K562 (cell line): ENCODE measurements around the gene PABPC1L. TPM values are rescaled to one million over a fixed set of nuclear protein-coding genes. Genes with fewer than 3 reads are reported as not detected.
A peak's percentile ranks its signal among the peaks of the same experiment; 100 is the strongest.

Experiments used
- ATAC-seq: fragments of 200-7000 bp; cut with Tn5 transposase; 3 replicates; pipeline ENCODE4 v1.9.1; 2020; ENCODE audit warnings: moderate library complexity
- BruUV-seq: library from RNA; stranded (reverse); fragments of 400-500 nt; replicated peaks from 2 replicates; lab custom pipeline; 2021; lab: Mats Ljungman, UMichigan
- CTCF ChIA-PET: fragments of 300-600 bp; formaldehyde crosslinking; extraction: SDS; loops from one replicate; lab custom pipeline; 2021; ENCODE audit warnings: low intra/inter-chr PET ratio; lab: Yijun Ruan, JAX
- POLR2A ChIA-PET: fragments of 300-600, 350-650 bp; sonication (Branson Sonifier 250); formaldehyde crosslinking; extraction: SDS; loops from one replicate; lab custom pipeline; 2021; ENCODE audit warnings: antibody characterized with exemption, inconsistent platforms; lab: Yijun Ruan, JAX
- DNase-seq, 4 experiments: peaks; one replicate each; pipeline versions ENCODE4 v3.0.0 to v3.0.0-alpha.2; 2011 to 2018; ENCODE audit warnings: low spot score in 3 of 4, mixed read lengths in 3 of 4; ENCODE audit errors: extremely low read depth in 1 of 4
- FAIRE-seq: peaks from 2 replicates; lab custom pipeline; 2011; peaks lifted over from hg19 to GRCh38; lab: Jason Lieb, UNC
- H2AFZ ChIP-seq: 2 replicates; pipeline ENCODE4 v1.6.0; 2011; ENCODE audit warnings: low read depth, low read length, control low read depth, inconsistent platforms
- H3K27ac ChIP-seq: fragments of 200-600 bp; 3 replicates; pipeline ENCODE4 v1.8.0; 2011; ENCODE audit warnings: low read depth, mild to moderate bottlenecking, control low read depth, inconsistent platforms, low read length, moderate library complexity, mixed read lengths; ENCODE audit errors: extremely low read depth
- H3K27me3 ChIP-seq, 2 experiments: fragments of 300-600 bp in 1 of 2; 2 replicates in 1 of 2; 3 replicates in 1 of 2; pipeline versions ENCODE4 v1.6.0 to v1.8.0; 2011; ENCODE audit warnings: inconsistent platforms in 2 of 2, low read length in 2 of 2, mild to moderate bottlenecking in 1 of 2, mixed read lengths in 1 of 2, moderate library complexity in 1 of 2; ENCODE audit not compliant: control insufficient read depth in 2 of 2, insufficient read depth in 2 of 2
- H3K36me3 ChIP-seq: fragments of 300-600 bp; 3 replicates; pipeline ENCODE4 v1.8.0; 2011; ENCODE audit warnings: mild to moderate bottlenecking, low read length, inconsistent platforms; ENCODE audit not compliant: control insufficient read depth, insufficient read depth
- H3K4me1 ChIP-seq, 2 experiments: fragments of 200-600 bp in 1 of 2; replicated peaks in 1 of 2; 2 replicates in 1 of 2; 3 replicates in 1 of 2; pipeline versions ENCODE4 v1.5.1 to v1.8.0; 2011; ENCODE audit warnings: inconsistent platforms in 2 of 2, low read length in 2 of 2, mild to moderate bottlenecking in 1 of 2, mixed read lengths in 1 of 2, moderate library complexity in 1 of 2; ENCODE audit not compliant: control insufficient read depth in 2 of 2, insufficient read depth in 2 of 2
- H3K4me2 ChIP-seq: 2 replicates; pipeline ENCODE4 v1.6.1; 2011; ENCODE audit warnings: low read length, control low read depth, inconsistent platforms, mixed read lengths; ENCODE audit not compliant: insufficient read depth
- H3K4me3 ChIP-seq: fragments of 200-600 bp; sonication (generic), shearing (Covaris generic); 2 replicates; pipeline ENCODE4 v1.5.1; 2016; ENCODE audit warnings: control low read depth, inconsistent platforms
- H3K79me2 ChIP-seq: fragments of 200-600 bp; 3 replicates; pipeline ENCODE4 v1.8.0; 2011; ENCODE audit warnings: low read length, inconsistent platforms; ENCODE audit not compliant: control insufficient read depth, insufficient read depth
- H3K9ac ChIP-seq, 2 experiments: 2 replicates each; pipeline versions ENCODE4 v1.6.0 to v1.6.1; 2011; ENCODE audit warnings: low read depth in 2 of 2, low read length in 2 of 2, control low read depth in 1 of 2, inconsistent platforms in 1 of 2, mild to moderate bottlenecking in 1 of 2, mixed read lengths in 1 of 2; ENCODE audit not compliant: insufficient read depth in 1 of 2
- H3K9me1 ChIP-seq: one replicate; pipeline ENCODE4 v1.6.0; 2011; ENCODE audit warnings: inconsistent platforms, mild to moderate bottlenecking, low read length, moderate library complexity; ENCODE audit not compliant: control insufficient read depth, insufficient read depth
- H3K9me3 ChIP-seq: replicated peaks from 2 replicates; pipeline ENCODE4 v1.5.1; 2011; ENCODE audit warnings: low read depth, low read length, inconsistent platforms; ENCODE audit not compliant: control insufficient read depth, insufficient read depth
- H4K20me1 ChIP-seq: replicated peaks from 2 replicates; pipeline ENCODE4 v1.6.1; 2011; ENCODE audit warnings: low read length, inconsistent platforms, mixed read lengths; ENCODE audit not compliant: control insufficient read depth, insufficient read depth
- ATF2 ChIP-seq: sonication (generic); formaldehyde crosslinking; IDR thresholded peaks from 2 replicates; pipeline ENCODE4 v1.8.1; 2022; ENCODE audit warnings: missing genetic modification reagents
- BCOR ChIP-seq: fragments of 450-650 bp; IDR thresholded peaks from 2 replicates; pipeline ENCODE4 v1.6.1; 2016
- BMI1 ChIP-seq: fragments of 150-350 bp; IDR thresholded peaks from 2 replicates; pipeline ENCODE4 v1.6.1; 2014; ENCODE audit warnings: low read length
- CBFA2T2 ChIP-seq: fragments of 450-650 bp; conservative IDR thresholded peaks from 2 replicates; pipeline ENCODE4 v1.6.1; 2017; ENCODE audit warnings: mild to moderate bottlenecking
- CREM ChIP-seq: IDR thresholded peaks from 2 replicates; pipeline ENCODE4 v1.6.1; 2014; ENCODE audit warnings: antibody characterized with exemption, low read depth
- EP400 ChIP-seq: fragments of 450-650 bp; IDR thresholded peaks from 2 replicates; pipeline ENCODE4 v1.6.1; 2017; ENCODE audit warnings: antibody characterized with exemption, mild to moderate bottlenecking, moderate library complexity
- FOXK2 ChIP-seq, 2 experiments: fragments of 450-650 bp; IDR thresholded peaks in 1 of 2; conservative IDR thresholded peaks in 1 of 2; 2 replicates each; pipeline ENCODE4 v1.6.1; 2016; ENCODE audit warnings: low read depth in 2 of 2, mild to moderate bottlenecking in 1 of 2
- NR4A1 ChIP-seq, 2 experiments: fragments of 250-450 bp in 1 of 2; fragments of 450-650 bp in 1 of 2; sonication (Bioruptor Pico) in 1 of 2; IDR thresholded peaks; 2 replicates each; pipeline versions ENCODE4 v1.4.0 to v1.6.1; 2016 to 2020; ENCODE audit warnings: mild to moderate bottlenecking in 2 of 2, missing compliant biosample characterization in 1 of 2, missing genetic modification characterization in 1 of 2, moderate library complexity in 1 of 2
- POLR2H ChIP-seq: IDR thresholded peaks from 2 replicates; pipeline ENCODE4 v1.6.1; 2016; ENCODE audit warnings: missing genetic modification characterization, low read depth, mild to moderate bottlenecking, control low read depth, missing compliant biosample characterization, moderate library complexity
- RBM25 ChIP-seq: fragments of 200-400 bp; formaldehyde crosslinking; IDR thresholded peaks from 2 replicates; pipeline ENCODE4 v1.6.1; 2018; ENCODE audit warnings: low read length, low read depth, moderate library complexity; ENCODE audit not compliant: severe bottlenecking
- SMAD1 ChIP-seq: fragments of 150-350 bp; IDR thresholded peaks from 2 replicates; pipeline ENCODE4 v1.6.1; 2014; ENCODE audit warnings: low read length, low read depth; ENCODE audit not compliant: partially characterized antibody
- SNIP1 ChIP-seq: fragments of 450-650 bp; IDR thresholded peaks from 2 replicates; pipeline ENCODE4 v1.7.1; 2017; ENCODE audit warnings: low read depth, mild to moderate bottlenecking
- SP2 ChIP-seq: IDR thresholded peaks from 2 replicates; pipeline ENCODE4 v1.6.1; 2011; ENCODE audit warnings: mild to moderate bottlenecking, low read depth, low read length, moderate library complexity; ENCODE audit not compliant: poor library complexity, severe bottlenecking; ENCODE audit errors: extremely low read depth
- TCF15 ChIP-seq: fragments of 250-450 bp; sonication (Bioruptor Pico); IDR thresholded peaks from 2 replicates; pipeline ENCODE4 v1.8.0; 2022; ENCODE audit warnings: moderate library complexity, mild to moderate bottlenecking, inconsistent platforms
- XRCC5 ChIP-seq: fragments of 200-400 bp; formaldehyde crosslinking; IDR thresholded peaks from 2 replicates; pipeline ENCODE4 v1.6.1; 2017; ENCODE audit warnings: low read depth, mild to moderate bottlenecking, low read length
- ZEB2 ChIP-seq: fragments of 450-650 bp; IDR thresholded peaks from 2 replicates; pipeline ENCODE4 v1.6.1; 2016
- ZNF140 ChIP-seq: fragments of 250-450 bp; sonication (Bioruptor Pico); IDR thresholded peaks from 2 replicates; pipeline ENCODE4 v1.8.0; 2021; ENCODE audit warnings: moderate library complexity, mild to moderate bottlenecking, inconsistent platforms
- ZNF408 ChIP-seq: fragments of 250-450 bp; sonication (Bioruptor Pico); IDR thresholded peaks from 2 replicates; pipeline ENCODE4 v1.4.0; 2020; ENCODE audit warnings: low read depth, mild to moderate bottlenecking, moderate library complexity
- ZNF740 ChIP-seq, 3 experiments: fragments of 200-800 bp in 1 of 3; sonication (Bioruptor generic) in 1 of 3; sonication (generic) in 1 of 3; formaldehyde crosslinking in 1 of 3; IDR thresholded peaks; 2 replicates each; pipeline versions ENCODE4 v1.6.1 to v1.8.0; 2016 to 2022; ENCODE audit warnings: mild to moderate bottlenecking in 2 of 3, missing compliant biosample characterization in 2 of 3, missing genetic modification characterization in 2 of 3, missing genetic modification reagents in 1 of 3
- ZNF778 ChIP-seq: fragments of 450-650 bp; formaldehyde crosslinking; IDR thresholded peaks from 2 replicates; pipeline ENCODE4 v1.4.0; 2020; ENCODE audit warnings: mild to moderate bottlenecking, moderate library complexity
- WGBS: fragments of 100-300 bp; shearing (Covaris generic); methylation state at CpG from one replicate; pipeline ENCODE4 v1.1.6; 2016; ENCODE audit warnings: low coverage, mixed read lengths; ENCODE audit not compliant: insufficient coverage; ENCODE audit errors: missing lambda C conversion rate; 5-methylcytosine and 5-hydroxymethylcytosine counted together
- in situ Hi-C: fragments of 300-500 bp; cut with MboI; formaldehyde crosslinking; loops from 4 replicates; pipeline ENCODE4 v1.15.0; 2018; ENCODE audit warnings: inconsistent platforms, mixed read lengths
- intact Hi-C: fragments of 100-400 bp; cut with micrococcal nuclease; formaldehyde crosslinking; loops from 2 replicates; pipeline ENCODE4 v1.14.2; 2022
- polyA plus RNA-seq, 8 experiments: library from polyadenylated mRNA; depleted of rRNA in 4 of 8; stranded (reverse) in 5 of 8; unstranded in 3 of 8; fragments of >200 nt; fragmentation: Nextera tagmentation in 2 of 8; fragmentation: Illumina TruSeq in 1 of 8; extraction: Ambion mirVana in 2 of 8; extraction: Trizol in 1 of 8; gene quantifications; 2 replicates each; pipeline versions ENCODE4 v1.2.1 to v1.2.3, GENCODE V29; 2011 to 2014; ENCODE audit warnings: inconsistent platforms in 1 of 8, missing spikeins in 1 of 8
- total RNA-seq, 7 experiments: library from RNA; depleted of rRNA in 6 of 7; stranded (reverse); fragments of >200 nt in 6 of 7; fragmentation: Illumina TruSeq in 2 of 7; extraction: Trizol in 2 of 7; gene quantifications; 2 replicates each; pipeline versions ENCODE4 v1.2.1 to v1.2.3, GENCODE V29; 2011 to 2021; ENCODE audit warnings: low replicate concordance in 1 of 7

PABPC1L gene
- total and polyA plus RNA-seq, 9 of the 15 experiments (the other 6 are each of a cell fraction or from before 2014, with no cell fraction given): 6.0 to 90.3 (median 15.8) TPM

GRCh38 chr20:44911264-44911921 is 1.5 kb downstream of the PABPC1L start:
- peak; percentile 86 for FAIRE-seq
- WGBS: 14% methylated on average over 21 of the region's 21 CpGs
- Histone ChIP-seq H3K79me2 (peaks cover 20% of the 10 kb centered on the region), H3K9me1 (no peaks in the 10 kb centered on the region), H3K4me3 (peak overlapping the region; percentile 38), H2AFZ (peak overlapping the region; percentile 82), H4K20me1 (0 out of 2 replicates have a peak, but pooled peaks cover 3% of the 10 kb centered on the region), H3K27ac (peak overlapping the region; percentile 80; the same call in 2 of the 3 replicates), H3K27me3 (no peaks in the 10 kb centered on the region), H3K36me3 (peaks cover 61% of the 10 kb centered on the region), H3K9ac (peak overlapping the region; percentile 83 to 84), H3K4me2 (peak overlapping the region; percentile 77), H3K9me3 (no peaks in the 10 kb centered on the region), H3K4me1 (peaks cover 13 to 24% of the 10 kb centered on the region in 2 experiments)
- CTCF ChIA-PET: no interaction called here
- POLR2A ChIA-PET: interaction anchor here (0.7 to 5.2 kb wide), 6 partner anchors 13 to 397 kb away, joined by 3 to 50 read pairs (median 5); partner anchors contain the start of gene MATN4
- ATAC-seq: peak; percentile 80
- DNase-seq: peak; percentile 79 to 89 (median 85)
- intact Hi-C loops (loop anchor here (2.0 to 10.0 kb wide), 2 partner anchors 49 to 183 kb away; partner anchors contain the start of gene TOMM34), in situ Hi-C loops (no loop called here)
- no TSS peak for BruUV-seq
- TF ChIP-seq BCOR: peak; percentile 33; the same call in 1 of the 2 replicates
- TF ChIP-seq SNIP1: no peak
- no peak for TF ChIP-seq CBFA2T2
- TF ChIP-seq EP400: peak; percentile 97
- TF ChIP-seq BMI1: no peak
- TF ChIP-seq ZNF740 (CRISPR knock-in tag; IDR thresholded peaks at IDR 0.05): no peak
- no peak for TF ChIP-seq ZNF740 (tag; IDR thresholded peaks at IDR 0.05)
- no peak for TF ChIP-seq RBM25
- TF ChIP-seq SP2: no peak
- TF ChIP-seq NR4A1 (CRISPR knock-in tag; IDR thresholded peaks at IDR 0.05): no peak
- no peak for TF ChIP-seq NR4A1 (tag; IDR thresholded peaks at IDR 0.05)
- peak; percentile 31; the same call in 1 of the 2 replicates for TF ChIP-seq ZEB2
- TF ChIP-seq FOXK2 (conservative IDR thresholded peaks at IDR 0.05 in 1 of 2, IDR thresholded peaks at IDR 0.05 in 1 of 2; ENCODE audit: low read depth in 2 of 2): peak; percentile 76 to 77
- 0 out of 2 replicates have a peak, but pooled peaks have one; percentile 53 for TF ChIP-seq XRCC5
- TF ChIP-seq TCF15: no peak
- no peak for TF ChIP-seq ZNF408 (CRISPR knock-in tag)
- peak; percentile 35 for TF ChIP-seq SMAD1
- TF ChIP-seq CREM: peak; percentile 26; the same call in 1 of the 2 replicates
- TF ChIP-seq POLR2H (tag): peak; percentile 81
- TF ChIP-seq ATF2 (CRISPR knock-in tag): no peak
- no peak for TF ChIP-seq ZNF140 (CRISPR knock-in tag)
- TF ChIP-seq ZNF778 (CRISPR knock-in tag): no peak
